ENCODE data around the gene DLX4.

Gene DLX4

DNA sequence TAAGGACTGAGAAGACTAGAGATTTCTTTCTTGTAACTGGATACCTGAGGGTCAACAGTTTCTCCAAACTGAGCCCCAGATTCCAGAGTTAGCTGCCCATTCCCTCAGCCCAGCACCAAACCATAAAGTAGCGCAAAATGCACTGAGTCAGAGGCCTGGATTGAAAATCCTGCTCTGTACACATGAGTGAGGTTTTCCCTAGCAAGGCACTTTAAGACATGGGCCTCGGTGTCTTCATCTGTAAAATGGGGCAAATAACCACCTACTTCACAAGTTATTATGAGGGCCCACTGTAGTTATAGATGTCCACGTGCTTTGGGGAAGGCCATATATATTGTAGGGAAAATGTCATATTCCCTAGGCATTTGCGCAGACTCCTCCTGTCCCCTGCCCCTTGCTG lies 10.3 kb upstream of the DLX4 start:
- Histone ChIP-seq H3K36me3 (ENCODE audit: control insufficient read depth in 1 of 2, insufficient read depth in 2 of 2, low read length in 2 of 2) (no peaks in the 10 kb centered on the region), H2BK120ac (ENCODE audit: insufficient read depth, low read length, poor library complexity) (no peak overlapping the region)
- WGBS (ENCODE audit: extremely low coverage, insufficient coverage, insufficient read length) = no CpG with 5 or more reads among the region's 4 CpGs

DNA sequence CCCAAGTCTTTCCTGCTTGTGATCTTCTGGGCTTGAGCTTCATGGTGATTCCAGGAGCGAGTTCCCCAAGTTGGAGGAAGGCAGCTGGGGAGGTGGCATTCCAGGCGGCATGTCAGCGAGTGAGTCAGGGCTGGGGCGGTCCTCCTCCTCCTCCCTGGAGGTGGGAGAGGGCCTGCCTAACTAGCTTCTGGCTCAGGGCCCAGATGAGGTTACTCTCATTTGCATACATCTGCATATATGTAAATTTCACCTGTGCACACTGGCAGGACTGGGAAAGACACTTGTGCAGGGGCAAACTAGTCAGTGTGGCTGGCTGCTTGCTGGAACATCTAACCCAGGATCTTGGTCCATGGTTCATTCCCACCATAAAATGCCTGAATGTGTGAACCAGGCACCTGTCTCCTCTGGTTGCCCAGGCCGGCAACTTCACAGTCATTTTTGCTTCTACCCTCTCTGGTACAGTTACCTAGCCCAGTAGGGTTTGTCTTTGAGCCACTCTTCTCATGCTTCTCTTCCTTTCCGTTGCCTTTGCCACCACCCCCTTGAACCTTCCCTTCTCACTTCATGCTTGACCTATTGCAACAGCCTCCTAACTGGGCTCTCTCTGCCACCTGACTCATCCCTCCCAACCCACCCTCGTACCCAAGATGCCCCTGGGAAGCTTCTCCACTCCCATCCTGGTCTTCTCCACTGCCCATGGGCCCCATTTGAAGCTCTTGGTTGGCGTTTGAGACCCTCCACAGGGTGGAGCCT lies 9.6 kb upstream of the DLX4 start:
- H2AFZ ChIP-seq (ENCODE audit: insufficient read depth, low read length, poor library complexity) = no peak overlapping the region
- H2AK5ac ChIP-seq (ENCODE audit: low read length) = no peak overlapping the region
- H3K36me3 ChIP-seq (ENCODE audit: control insufficient read depth in 1 of 2, insufficient read depth in 2 of 2, low read length in 2 of 2) = no peaks in the 10 kb centered on the region
- no peak overlapping the region for H2BK120ac ChIP-seq (ENCODE audit: insufficient read depth, low read length, poor library complexity)
- no peak overlapping the region for H3K4ac ChIP-seq (ENCODE audit: low read depth, low read length)
- peak; percentile 77 to 79 for DNase-seq
- H3K18ac ChIP-seq (ENCODE audit: low read length) = no peak overlapping the region
- H3K23ac ChIP-seq (ENCODE audit: low read length) = no peak overlapping the region
- H3K4me3 ChIP-seq (ENCODE audit: low read depth, low read length) = no peak overlapping the region
- H3K27ac ChIP-seq (ENCODE audit: low read depth, low read length) = no peak overlapping the region
- H4K91ac ChIP-seq (ENCODE audit: low read depth, low read length) = no peak overlapping the region
- H3K27me3 ChIP-seq (ENCODE audit: insufficient read depth, low read length) = peaks cover 21% of the 10 kb centered on the region
- no peak overlapping the region for H2BK12ac ChIP-seq (ENCODE audit: low read length)
- no peaks in the 10 kb centered on the region for H3K79me2 ChIP-seq (ENCODE audit: control insufficient read depth, insufficient read depth, low read length, poor library complexity)
- H3K79me1 ChIP-seq (ENCODE audit: low read length) = no peaks in the 10 kb centered on the region
- no peak overlapping the region for H2BK5ac ChIP-seq (ENCODE audit: low read depth, low read length, poor library complexity)
- H3K9ac ChIP-seq (ENCODE audit: low read length) = no peak overlapping the region
- no CpG with 5 or more reads among the region's 8 CpGs for WGBS (ENCODE audit: extremely low coverage, insufficient coverage, insufficient read length)
- H4K8ac ChIP-seq (ENCODE audit: low read depth, low read length) = no peak overlapping the region
- no peak overlapping the region for H4K12ac ChIP-seq (ENCODE audit: low read depth, low read length)
- peaks cover 4 to 10% of the 10 kb centered on the region in 2 experiments for H3K4me1 ChIP-seq (ENCODE audit: control insufficient read depth in 1 of 2, insufficient read depth in 2 of 2, low read length in 2 of 2)
- H3K4me2 ChIP-seq (ENCODE audit: low read length) = no peak overlapping the region
- H3K14ac ChIP-seq (ENCODE audit: low read length) = no peak overlapping the region
- no peaks in the 10 kb centered on the region for H3K9me3 ChIP-seq (ENCODE audit: insufficient read depth, low read depth, low read length)

More for the DNA sequence above, 10.3 kb upstream of the DLX4 start:
- Histone ChIP-seq H2BK5ac (ENCODE audit: low read depth, low read length, poor library complexity) (no peak overlapping the region), H4K8ac (ENCODE audit: low read depth, low read length) (no peak overlapping the region), H3K14ac (ENCODE audit: low read length) (no peak overlapping the region), H3K18ac (ENCODE audit: low read length) (no peak overlapping the region), H3K9me3 (ENCODE audit: insufficient read depth, low read depth, low read length) (no peaks in the 10 kb centered on the region), H3K4me1 (ENCODE audit: control insufficient read depth in 1 of 2, insufficient read depth in 2 of 2, low read length in 2 of 2) (peaks cover 2 to 6% of the 10 kb centered on the region in 2 experiments), H3K23ac (ENCODE audit: low read length) (no peak overlapping the region), H2AK5ac (ENCODE audit: low read length) (no peak overlapping the region), H3K27ac (ENCODE audit: low read depth, low read length) (no peak overlapping the region), H3K4me2 (ENCODE audit: low read length) (no peak overlapping the region), H4K12ac (ENCODE audit: low read depth, low read length) (no peak overlapping the region), H2AFZ (ENCODE audit: insufficient read depth, low read length, poor library complexity) (no peak overlapping the region), H3K4ac (ENCODE audit: low read depth, low read length) (no peak overlapping the region), H4K91ac (ENCODE audit: low read depth, low read length) (no peak overlapping the region), H2BK12ac (ENCODE audit: low read length) (no peak overlapping the region), H3K79me2 (ENCODE audit: control insufficient read depth, insufficient read depth, low read length, poor library complexity) (no peaks in the 10 kb centered on the region), H3K9ac (ENCODE audit: low read length) (no peak overlapping the region), H3K4me3 (ENCODE audit: low read depth, low read length) (no peak overlapping the region), H3K79me1 (ENCODE audit: low read length) (no peaks in the 10 kb centered on the region), H3K27me3 (ENCODE audit: insufficient read depth, low read length) (peaks cover 14% of the 10 kb centered on the region)
- peak in 1 of 2 donors; percentile 53 for DNase-seq

DNA sequence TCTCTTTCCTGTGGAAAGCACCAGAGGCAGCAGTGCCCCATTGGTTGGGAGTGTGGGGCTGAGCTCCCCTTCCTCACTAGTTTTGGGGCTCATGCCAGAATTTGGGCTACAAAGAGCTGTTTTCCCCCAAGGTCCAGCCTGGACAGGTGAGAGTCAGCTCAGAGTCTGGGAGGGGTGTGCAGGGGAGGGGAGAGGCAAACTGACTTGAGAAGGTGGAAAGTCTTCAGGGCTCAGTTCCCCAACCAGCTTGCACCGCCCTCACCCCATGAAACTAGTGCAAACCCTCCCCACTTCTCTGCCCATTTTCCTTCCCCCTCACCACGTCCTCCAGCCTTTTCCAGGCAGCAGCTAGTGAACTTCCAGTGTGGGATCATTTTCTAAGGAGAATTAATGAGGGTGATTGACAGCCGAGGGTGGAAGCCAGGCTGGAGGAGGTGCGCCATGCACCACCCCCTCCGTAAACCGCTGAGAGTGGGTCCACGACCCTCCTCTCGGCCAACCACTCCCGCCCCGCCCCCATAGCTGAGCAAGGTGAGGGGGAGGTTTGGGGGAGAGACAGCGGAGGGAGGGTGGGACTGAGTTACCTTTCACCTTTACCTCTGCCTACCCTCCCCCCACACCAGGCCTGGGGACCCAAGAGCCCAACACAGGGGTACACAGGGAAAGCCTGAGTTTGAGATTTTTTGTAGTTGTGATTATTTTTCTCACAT lies 6.2 kb upstream of the DLX4 start:
- WGBS (ENCODE audit: extremely low coverage, insufficient coverage, insufficient read length) = no CpG with 5 or more reads among the region's 11 CpGs
- Histone ChIP-seq H2BK5ac (ENCODE audit: low read depth, low read length, poor library complexity) (no peak overlapping the region), H3K4me1 (ENCODE audit: control insufficient read depth in 1 of 2, insufficient read depth in 2 of 2, low read length in 2 of 2) (peaks cover 8 to 14% of the 10 kb centered on the region in 2 experiments), H3K18ac (ENCODE audit: low read length) (no peak overlapping the region), H3K27me3 (ENCODE audit: insufficient read depth, low read length) (peaks cover 53% of the 10 kb centered on the region), H3K23ac (ENCODE audit: low read length) (no peak overlapping the region), H3K4me3 (ENCODE audit: low read depth, low read length) (no peak overlapping the region), H3K36me3 (ENCODE audit: control insufficient read depth in 1 of 2, insufficient read depth in 2 of 2, low read length in 2 of 2) (no peaks in the 10 kb centered on the region), H2BK120ac (ENCODE audit: insufficient read depth, low read length, poor library complexity) (no peak overlapping the region), H3K14ac (ENCODE audit: low read length) (no peak overlapping the region), H3K27ac (ENCODE audit: low read depth, low read length) (no peak overlapping the region), H3K9me3 (ENCODE audit: insufficient read depth, low read depth, low read length) (peaks cover 5% of the 10 kb centered on the region), H4K91ac (ENCODE audit: low read depth, low read length) (no peak overlapping the region), H4K8ac (ENCODE audit: low read depth, low read length) (no peak overlapping the region), H3K9ac (ENCODE audit: low read length) (no peak overlapping the region), H3K79me1 (ENCODE audit: low read length) (no peaks in the 10 kb centered on the region), H2AK5ac (ENCODE audit: low read length) (no peak overlapping the region), H3K79me2 (ENCODE audit: control insufficient read depth, insufficient read depth, low read length, poor library complexity) (no peaks in the 10 kb centered on the region), H4K12ac (ENCODE audit: low read depth, low read length) (no peak overlapping the region), H2BK12ac (ENCODE audit: low read length) (no peak overlapping the region), H3K4me2 (ENCODE audit: low read length) (no peak overlapping the region), H2AFZ (ENCODE audit: insufficient read depth, low read length, poor library complexity) (no peak overlapping the region), H3K4ac (ENCODE audit: low read depth, low read length) (no peak overlapping the region)
- no peak for DNase-seq

DNA sequence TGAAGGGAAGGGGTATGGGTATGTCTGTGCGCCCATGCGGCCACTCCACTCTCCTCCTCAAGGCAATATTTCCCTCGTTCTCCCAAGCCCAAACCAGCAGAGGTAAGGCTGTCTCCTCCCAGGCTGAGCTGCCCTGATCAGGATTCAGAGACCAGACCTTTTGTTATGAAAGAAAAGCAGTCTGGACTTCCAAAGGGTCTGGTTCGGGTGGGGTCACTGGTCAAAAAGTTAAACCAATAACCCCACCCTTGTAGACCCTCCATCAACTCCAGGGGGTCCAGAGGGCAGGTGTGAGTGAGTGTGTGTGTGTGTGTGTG lies 5.7 kb upstream of the DLX4 start:
- H3K4me2 ChIP-seq (ENCODE audit: low read length) = no peak overlapping the region
- H3K18ac ChIP-seq (ENCODE audit: low read length) = no peak overlapping the region
- H3K4me3 ChIP-seq (ENCODE audit: low read depth, low read length) = no peak overlapping the region
- H2AFZ ChIP-seq (ENCODE audit: insufficient read depth, low read length, poor library complexity) = no peak overlapping the region
- no peak overlapping the region for H2BK120ac ChIP-seq (ENCODE audit: insufficient read depth, low read length, poor library complexity)
- no peak overlapping the region for H3K4ac ChIP-seq (ENCODE audit: low read depth, low read length)
- WGBS (ENCODE audit: extremely low coverage, insufficient coverage, insufficient read length) = no CpG with 5 or more reads among the region's 4 CpGs
- H3K9ac ChIP-seq (ENCODE audit: low read length) = no peak overlapping the region
- no peak for DNase-seq
- H3K27ac ChIP-seq (ENCODE audit: low read depth, low read length) = no peak overlapping the region
- no peak overlapping the region for H3K14ac ChIP-seq (ENCODE audit: low read length)
- peaks cover 11 to 14% of the 10 kb centered on the region in 2 experiments for H3K4me1 ChIP-seq (ENCODE audit: control insufficient read depth in 1 of 2, insufficient read depth in 2 of 2, low read length in 2 of 2)
- H2BK5ac ChIP-seq (ENCODE audit: low read depth, low read length, poor library complexity) = no peak overlapping the region
- H3K36me3 ChIP-seq (ENCODE audit: control insufficient read depth in 1 of 2, insufficient read depth in 2 of 2, low read length in 2 of 2) = no peaks in the 10 kb centered on the region
- no peak overlapping the region for H4K91ac ChIP-seq (ENCODE audit: low read depth, low read length)
- no peak overlapping the region for H3K23ac ChIP-seq (ENCODE audit: low read length)
- H4K8ac ChIP-seq (ENCODE audit: low read depth, low read length) = no peak overlapping the region
- no peak overlapping the region for H2BK12ac ChIP-seq (ENCODE audit: low read length)
- no peak overlapping the region for H4K12ac ChIP-seq (ENCODE audit: low read depth, low read length)
- H3K27me3 ChIP-seq (ENCODE audit: insufficient read depth, low read length) = peaks cover 53% of the 10 kb centered on the region
- H3K79me2 ChIP-seq (ENCODE audit: control insufficient read depth, insufficient read depth, low read length, poor library complexity) = no peaks in the 10 kb centered on the region
- H3K9me3 ChIP-seq (ENCODE audit: insufficient read depth, low read depth, low read length) = peaks cover 5% of the 10 kb centered on the region
- H2AK5ac ChIP-seq (ENCODE audit: low read length) = no peak overlapping the region
- peaks cover 1% of the 10 kb centered on the region for H3K79me1 ChIP-seq (ENCODE audit: low read length)

Measured in trophoblast cell (in vitro differentiated cells and primary cell).